Right lobe of liver (tissue), 4 donors: ENCODE data around the gene ATP6V0A1.

Source experiments
- CTCF ChIP-seq, 4 donors: fragments of 200-600 bp in 3 of 4; fragments of 450-650 bp in 1 of 4; IDR thresholded peaks; one replicate each; pipeline versions ENCODE4 v1.5.1 to v1.8.0; 2016 to 2022; ENCODE audit warnings: antibody characterized with exemption in 4 of 4, mild to moderate bottlenecking in 2 of 4
- POLR2A ChIP-seq: fragments of 450-650 bp; IDR thresholded peaks from one replicate; pipeline ENCODE4 v1.6.1; 2017; ENCODE audit warnings: antibody characterized with exemption, mild to moderate bottlenecking
- donor health status: DM: no; HTN: no; CAD: no.
- donor health status: DM: no; HTN: no; CAD: no.
- donor health status: DM: no; HTN: yes; CAD: no.

DNA sequence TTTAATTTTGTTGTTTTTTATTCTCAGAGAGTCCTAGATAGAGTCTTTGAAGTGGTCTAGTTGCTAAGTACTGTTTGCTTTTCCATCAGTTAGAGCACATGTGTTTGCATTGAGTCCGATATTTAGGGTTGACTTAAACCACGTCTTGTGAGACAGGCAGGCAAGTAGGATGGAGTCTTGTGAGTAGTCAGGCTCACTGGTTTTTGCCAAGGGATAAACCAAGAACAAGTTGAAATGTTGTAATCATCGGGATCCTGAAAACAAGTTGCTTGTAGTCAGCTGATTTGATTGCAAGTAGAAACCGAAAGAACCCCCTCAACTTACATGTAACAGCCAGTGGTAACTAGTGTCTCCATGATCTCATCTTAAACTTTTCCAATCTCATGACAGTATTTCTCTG is 17.2 kb downstream of the ATP6V0A1 start:
- TF ChIP-seq POLR2A (no peak), CTCF (IDR thresholded peaks at IDR 0.05) (no peak)
